Globus pallidus (tissue), 1 donor: ENCODE measurements around the gene KRTAP10-3.

Experiments used
- DNase-seq: peaks from one replicate; pipeline ENCODE4 v3.0.0-alpha.2; 2015; ENCODE audit warnings: low spot score

Gene KRTAP10-3

GRCh38 chr21:44548381-44548780, 10.2 kb downstream of the KRTAP10-3 start:
- no peak for DNase-seq

GRCh38 chr21:44547656-44548331, 10.8 kb downstream of the KRTAP10-3 start:
- no peak for DNase-seq

GRCh38 chr21:44544566-44544965, 14.0 kb downstream of the KRTAP10-3 start:
- no peak for DNase-seq

GRCh38 chr21:44542716-44543115, 15.9 kb downstream of the KRTAP10-3 start:
- no peak for DNase-seq

GRCh38 chr21:44540741-44541288, 17.8 kb downstream of the KRTAP10-3 start:
- no peak for DNase-seq

- no peak for DNase-seq
Observed at GRCh38 chr21:44539991-44540666, 18.5 kb downstream of the KRTAP10-3 start, which contains the start of gene KRTAP10-1. Gene KRTAP10-1 (minus strand): TSS chr21:44540195. CDS start chr21:44540150, 45 bp downstream.

GRCh38 chr21:44539046-44539445, 19.5 kb downstream of the KRTAP10-3 start:
- DNase-seq: no peak

- DNase-seq: no peak
Observed at GRCh38 chr21:44537930-44538911, 20.4 kb downstream of the KRTAP10-3 start.

GRCh38 chr21:44535963-44536362, 22.6 kb downstream of the KRTAP10-3 start:
- DNase-seq: no peak

GRCh38 chr21:44534688-44535087, 23.9 kb downstream of the KRTAP10-3 start:
- no peak for DNase-seq

GRCh38 chr21:44533891-44534627, 24.5 kb downstream of the KRTAP10-3 start:
- DNase-seq: no peak

- DNase-seq: no peak
Observed at GRCh38 chr21:44533121-44533890, 25.3 kb downstream of the KRTAP10-3 start.

- DNase-seq: no peak
Observed at GRCh38 chr21:44532712-44533111, 25.9 kb downstream of the KRTAP10-3 start.

- no peak for DNase-seq
Observed at GRCh38 chr21:44531606-44532564, 26.7 kb downstream of the KRTAP10-3 start.

GRCh38 chr21:44530903-44531605, 27.5 kb downstream of the KRTAP10-3 start:
- DNase-seq: no peak

GRCh38 chr21:44530221-44530902, 28.2 kb downstream of the KRTAP10-3 start:
- DNase-seq: no peak

- DNase-seq: no peak
Observed at GRCh38 chr21:44529503-44530125, 29.0 kb downstream of the KRTAP10-3 start.

GRCh38 chr21:44529011-44529421, 29.6 kb downstream of the KRTAP10-3 start:
- no peak for DNase-seq
